Cardiac septum (tissue), 1 donor: ENCODE results near the gene CGGBP1. TPM values are rescaled to one million over a fixed set of nuclear protein-coding genes. Genes with fewer than 3 reads are reported as not detected.

Experiments used
- total RNA-seq: library from RNA; stranded (reverse); fragmentation: NEBNext Ultra II Directional; extraction: Animal tissue kit (Norgen Biotek cat#: 25700); gene quantifications from one replicate; pipeline ENCODE4 v1.2.1, GENCODE V29; 2021
- donor health status: DM: no; HTN: no; CAD: no.

Gene CGGBP1
- total RNA-seq, 1 donor from 2014 or later: 48.5 TPM

Other genes starting within 250 kb of the CGGBP1 start
- gene ZNF654, start 250 bp upstream of the CGGBP1 start, total RNA-seq: 14.7 TPM
- gene C3orf38, start 91.0 kb upstream of the CGGBP1 start, total RNA-seq: 15.6 TPM